Measurements from ENCODE around the gene KDSR. TPM values are rescaled to one million over a fixed set of nuclear protein-coding genes. Genes with fewer than 3 reads are reported as not detected.

The KDSR gene
- polyA plus RNA-seq, 3 donors, result 10.2 to 31.5 (median 19.1) TPM

- 51 to 77% (median 52%) methylated on average over 4 of the region's 4 CpGs for WGBS, 3 donors
- H3K27ac ChIP-seq (ENCODE audit: low read depth, low read length), result no peak overlapping the region
These were observed 52.8 kb downstream of the KDSR start for GRCh38 chr18:63314062-63314790.

- H3K27ac ChIP-seq (ENCODE audit: low read depth, low read length), result no peak overlapping the region
These were observed 53.5 kb downstream of the KDSR start for GRCh38 chr18:63313396-63313917.

GRCh38 chr18:63312737-63313395, 54.1 kb downstream of the KDSR start:
- no peak overlapping the region for H3K27ac ChIP-seq (ENCODE audit: low read depth, low read length)
- 57 to 81% (median 78%) methylated on average over 5 of the region's 5 CpGs for WGBS, 3 donors

More at GRCh38 chr18:63313396-63313917, 53.5 kb downstream of the KDSR start:
- WGBS, 3 donors, result 62 to 88% (median 86%) methylated on average over 5 of the region's 5 CpGs

- 96 to 97% (median 96%) methylated on average over 3 of the region's 3 CpGs for WGBS, 3 donors
These were observed 55.0 kb downstream of the KDSR start for GRCh38 chr18:63312019-63312409.

GRCh38 chr18:63311118-63312018, 55.6 kb downstream of the KDSR start:
- WGBS, 3 donors, result 69 to 81% (median 70%) methylated on average over 8 of the region's 8 CpGs
- no peak overlapping the region for H3K27ac ChIP-seq (ENCODE audit: low read depth, low read length)

More at GRCh38 chr18:63312019-63312409, 55.0 kb downstream of the KDSR start:
- no peak overlapping the region for H3K27ac ChIP-seq (ENCODE audit: low read depth, low read length)

GRCh38 chr18:63309422-63309821, 57.6 kb downstream of the KDSR start:
- no peak overlapping the region for H3K27ac ChIP-seq (ENCODE audit: low read depth, low read length)
- 73 to 80% (median 74%) methylated on average over 5 of the region's 5 CpGs for WGBS, 3 donors

GRCh38 chr18:63307551-63308200, 59.3 kb downstream of the KDSR start:
- no peak overlapping the region for H3K27ac ChIP-seq (ENCODE audit: low read depth, low read length)
- WGBS, 3 donors, result 47 to 73% (median 52%) methylated on average over 2 of the region's 2 CpGs

- H3K27ac ChIP-seq (ENCODE audit: low read depth, low read length), result no peak overlapping the region
- WGBS, 3 donors, result 62 to 81% (median 77%) methylated on average over 7 of the region's 7 CpGs
These were observed 60.0 kb downstream of the KDSR start for GRCh38 chr18:63306819-63307550.

GRCh38 chr18:63306249-63306648, 60.8 kb downstream of the KDSR start:
- 82 to 87% (median 83%) methylated on average over 6 of the region's 6 CpGs for WGBS, 3 donors
- H3K27ac ChIP-seq (ENCODE audit: low read depth, low read length), result no peak overlapping the region

- 51 to 78% (median 59%) methylated on average over 3 of the region's 3 CpGs for WGBS, 3 donors
- H3K27ac ChIP-seq (ENCODE audit: low read depth, low read length), result no peak overlapping the region
These were observed 63.5 kb downstream of the KDSR start for GRCh38 chr18:63303547-63303946.

GRCh38 chr18:63302636-63303405, 64.2 kb downstream of the KDSR start:
- H3K27ac ChIP-seq (ENCODE audit: low read depth, low read length), result no peak overlapping the region
- 53 to 59% (median 55%) methylated on average over 5 of the region's 5 CpGs for WGBS, 3 donors

GRCh38 chr18:63302220-63302619, 64.8 kb downstream of the KDSR start:
- WGBS, 3 donors, result 38 to 64% (median 45%) methylated on average over 4 of the region's 4 CpGs
- H3K27ac ChIP-seq (ENCODE audit: low read depth, low read length), result no peak overlapping the region

GRCh38 chr18:63301434-63301833, 65.6 kb downstream of the KDSR start:
- 54 to 80% (median 56%) methylated on average over 9 of the region's 9 CpGs for WGBS, 3 donors
- H3K27ac ChIP-seq (ENCODE audit: low read depth, low read length), result no peak overlapping the region

GRCh38 chr18:63299837-63300745, 66.9 kb downstream of the KDSR start:
- no peak overlapping the region for H3K27ac ChIP-seq (ENCODE audit: low read depth, low read length)
- 60 to 76% (median 73%) methylated on average over 5 of the region's 5 CpGs for WGBS, 3 donors

GRCh38 chr18:63298400-63299365, 68.3 kb downstream of the KDSR start:
- WGBS, 3 donors, result 69 to 79% (median 74%) methylated on average over 9 of the region's 9 CpGs
- no peak overlapping the region for H3K27ac ChIP-seq (ENCODE audit: low read depth, low read length)

All from adipose tissue (tissue), 3 donors.